ENCODE measurements around the gene CELF4. TPM values are rescaled to one million over a fixed set of nuclear protein-coding genes. Genes with fewer than 3 reads are reported as not detected.

CELF4 gene
- total and polyA plus RNA-seq, 10 of the 15 experiments (the other 5 are each of a cell fraction or from before 2014, with no cell fraction given) = 0.03 to 0.32 TPM; not detected in 8

- no peak for TF ChIP-seq RFX5 (IDR thresholded peaks at IDR 0.05; ENCODE audit: low read depth, low read length)
- TF ChIP-seq EP300 (IDR thresholded peaks at IDR 0.05; ENCODE audit: borderline replicate concordance in 1 of 2, control insufficient read depth in 1 of 2, low read depth in 2 of 2, low read length in 2 of 2) = peak in 1 of 2 experiments; percentile 8; a peak in 1 of 4 replicates
- TF ChIP-seq EGR1 (IDR thresholded peaks at IDR 0.05; ENCODE audit: borderline replicate concordance in 1 of 2, low read depth in 2 of 2, low read length in 2 of 2) = 0 out of 3 replicates have a peak, but pooled peaks of 1 of the 2 experiments have one; percentile 16
- 0 out of 2 replicates have a peak, but pooled peaks have one; percentile 8 for TF ChIP-seq IKZF1 (conservative IDR thresholded peaks at IDR 0.05)
- TF ChIP-seq NFYA (IDR thresholded peaks at IDR 0.05; ENCODE audit: borderline replicate concordance, low read depth, low read length) = no peak
- no peak for TF ChIP-seq PAX8 (IDR thresholded peaks at IDR 0.05)
- TF ChIP-seq PKNOX1 (IDR thresholded peaks at IDR 0.05) = peak; percentile 63; the same call in 1 of the 2 replicates
- TF ChIP-seq BMI1 (IDR thresholded peaks at IDR 0.05; ENCODE audit: borderline replicate concordance) = 0 out of 2 replicates have a peak, but pooled peaks have one; percentile 27
- peak; percentile 63 for TF ChIP-seq ATF7 (IDR thresholded peaks at IDR 0.05; ENCODE audit: low read depth)
- 0 out of 2 replicates have a peak, but pooled peaks have one; percentile 18 for TF ChIP-seq BCL11A (IDR thresholded peaks at IDR 0.05; ENCODE audit: low read depth, low read length)
- no peak for TF ChIP-seq FOS (IDR thresholded peaks at IDR 0.05; ENCODE audit: borderline replicate concordance, extremely low read depth, insufficient read length)
- peak in 2 of 3 experiments; percentile 16 to 20; a peak in 2 of 6 replicates for TF ChIP-seq CTCF (IDR thresholded peaks at IDR 0.05 in 2 of 3, conservative IDR thresholded peaks at IDR 0.05 in 1 of 3; ENCODE audit: control insufficient read depth in 2 of 3, extremely low read depth in 1 of 3, insufficient read depth in 1 of 3, low read depth in 3 of 3, low read length in 3 of 3)
- TF ChIP-seq GABPA (IDR thresholded peaks at IDR 0.05; ENCODE audit: low read depth) = no peak
- no peak for TF ChIP-seq PAX5 (IDR thresholded peaks at IDR 0.05; ENCODE audit: borderline replicate concordance, low read depth, low read length)
- no peak for TF ChIP-seq FOXM1 (IDR thresholded peaks at IDR 0.05; ENCODE audit: low read depth, low read length)
- TF ChIP-seq SUZ12 (IDR thresholded peaks at IDR 0.05; ENCODE audit: unreplicated experiment) = no peak
- TF ChIP-seq MEF2B (IDR thresholded peaks at IDR 0.05; ENCODE audit: partially characterized antibody, poor library complexity, severe bottlenecking) = peak; percentile 95
- POLR2A ChIA-PET = no interaction called here
- Histone ChIP-seq H3K9ac (ENCODE audit: control insufficient read depth, insufficient read depth, low read length) (no peak overlapping the region), H3K27ac (ENCODE audit: control insufficient read depth, insufficient read depth) (no peak overlapping the region), H3K4me2 (ENCODE audit: control insufficient read depth, insufficient read depth) (no peak overlapping the region), H3K36me3 (ENCODE audit: control insufficient read depth in 2 of 2, insufficient read depth in 2 of 2, low read length in 1 of 2) (no peaks in the 10 kb centered on the region), H3K79me2 (ENCODE audit: control insufficient read depth, insufficient read depth, low read length) (no peaks in the 10 kb centered on the region), H3K4me3 (no peak overlapping the region), H2AFZ (ENCODE audit: control insufficient read depth, low read depth, low read length) (no peak overlapping the region), H3K27me3 (replicated peaks in 1 of 2; ENCODE audit: control insufficient read depth in 2 of 2, insufficient read depth in 2 of 2, low read length in 1 of 2) (peaks cover 1 to 4% of the 10 kb centered on the region in 2 experiments; a peak in 2 of 4 replicates), H4K20me1 (ENCODE audit: control insufficient read depth, insufficient read depth) (no peaks in the 10 kb centered on the region), H3K9me3 (replicated peaks; ENCODE audit: control insufficient read depth, insufficient read depth, low read length) (no peaks in the 10 kb centered on the region), H3K4me1 (ENCODE audit: control insufficient read depth, insufficient read depth, low read length) (no peaks in the 10 kb centered on the region)
- SMC1A ChIA-PET (ENCODE audit: uncharacterized antibody, unreplicated experiment) = no interaction called here
- RAD21 ChIA-PET (ENCODE audit: unreplicated experiment) = no interaction called here
- intact Hi-C loops (cut with micrococcal nuclease; ENCODE audit: unreplicated experiment) = no loop called here
- ATAC-seq (peak; percentile 94), FAIRE-seq (no peak), DNase-seq (ENCODE audit: low read depth, low spot score) (no peak)
- in situ Hi-C loops (cut with MboI) = loop anchor here (25.0 kb wide), 1 partner anchor 593 kb away; no protein-coding TSS in a partner anchor
- WGBS (ENCODE audit: insufficient coverage, insufficient replicate concordance, low lambda C conversion rate, missing lambda C conversion rate) = 0% methylated on average over 4 of the region's 4 CpGs
- no TSS peak for BruUV-seq (replicated peaks)
- CTCF ChIA-PET = no interaction called here
Observed at GRCh38 chr18:37529863-37530262, 35.7 kb downstream of the CELF4 start.

All from GM12878 (cell line).